Measurements from ENCODE around the gene HLF.

GRCh38 chr17:55320594-55321426 is 56.0 kb downstream of the HLF start:
- TF ChIP-seq POLR2A (IDR thresholded peaks at IDR 0.05; ENCODE audit: low read depth, low read length) = no peak
- TF ChIP-seq POLR2AphosphoS5 (IDR thresholded peaks at IDR 0.05; ENCODE audit: low read depth, low read length) = no peak
- no peak for TF ChIP-seq TAF1 (IDR thresholded peaks at IDR 0.05; ENCODE audit: low read depth, low read length)
